GM10847 (cell line): ENCODE measurements around the gene CEP43.

Source experiments
- POLR2A ChIP-seq: IDR thresholded peaks from 2 replicates; pipeline ENCODE4 v1.6.1; 2011; ENCODE audit not compliant: insufficient read length; ENCODE audit errors: extremely low read depth

Gene CEP43

DNA sequence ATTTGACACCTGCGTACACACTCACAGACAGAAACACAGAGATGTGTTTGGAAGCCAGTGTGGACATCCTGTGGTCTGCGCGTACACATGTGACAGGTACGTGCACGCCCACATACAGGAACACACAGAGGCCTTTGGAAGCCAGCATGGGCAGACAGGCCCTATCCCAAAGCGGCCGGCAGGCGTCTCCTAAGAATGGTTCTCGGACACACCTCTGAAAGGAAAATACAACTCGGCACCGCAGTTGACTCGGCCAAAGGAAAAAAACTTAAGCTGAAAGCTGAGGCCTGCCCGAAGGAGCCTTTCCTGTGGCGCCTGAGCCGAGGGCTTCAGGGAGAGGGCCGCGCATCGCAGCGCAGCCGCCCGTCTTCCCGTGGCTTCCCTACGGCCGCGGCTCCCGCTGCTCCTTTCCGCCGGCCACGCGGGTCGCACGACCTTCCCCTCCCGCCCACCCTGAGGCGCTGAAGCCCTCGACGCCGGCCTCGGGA, 1.4 kb upstream of the CEP43 start:
- TF ChIP-seq POLR2A: no peak

GRCh38 chr6:166998256-166999144, 697 bp upstream of the CEP43 start:
- TF ChIP-seq POLR2A: peak; percentile 37

GRCh38 chr6:166999884-167000253, 672 bp downstream of the CEP43 start:
- no peak for TF ChIP-seq POLR2A

DNA sequence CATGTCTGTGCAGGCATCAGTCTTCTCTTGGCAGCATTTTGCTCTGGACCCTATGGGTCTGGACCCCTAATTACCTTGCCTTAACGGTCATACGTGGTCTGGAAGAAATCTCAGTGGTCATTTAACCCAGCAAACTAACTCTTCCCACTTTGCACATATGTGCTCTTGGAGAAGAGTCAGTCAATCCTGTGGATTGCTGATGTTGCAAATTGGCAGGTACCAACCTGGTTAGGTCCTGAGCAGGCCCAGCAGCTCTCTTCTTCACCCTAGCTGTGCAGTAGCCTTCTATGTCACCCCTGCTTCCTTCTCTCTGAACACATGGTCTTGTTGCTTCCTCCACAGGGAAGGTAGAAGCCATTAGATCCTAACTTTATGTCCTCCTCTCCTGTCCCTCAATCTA, 1.6 kb downstream of the CEP43 start:
- TF ChIP-seq POLR2A: no peak

DNA sequence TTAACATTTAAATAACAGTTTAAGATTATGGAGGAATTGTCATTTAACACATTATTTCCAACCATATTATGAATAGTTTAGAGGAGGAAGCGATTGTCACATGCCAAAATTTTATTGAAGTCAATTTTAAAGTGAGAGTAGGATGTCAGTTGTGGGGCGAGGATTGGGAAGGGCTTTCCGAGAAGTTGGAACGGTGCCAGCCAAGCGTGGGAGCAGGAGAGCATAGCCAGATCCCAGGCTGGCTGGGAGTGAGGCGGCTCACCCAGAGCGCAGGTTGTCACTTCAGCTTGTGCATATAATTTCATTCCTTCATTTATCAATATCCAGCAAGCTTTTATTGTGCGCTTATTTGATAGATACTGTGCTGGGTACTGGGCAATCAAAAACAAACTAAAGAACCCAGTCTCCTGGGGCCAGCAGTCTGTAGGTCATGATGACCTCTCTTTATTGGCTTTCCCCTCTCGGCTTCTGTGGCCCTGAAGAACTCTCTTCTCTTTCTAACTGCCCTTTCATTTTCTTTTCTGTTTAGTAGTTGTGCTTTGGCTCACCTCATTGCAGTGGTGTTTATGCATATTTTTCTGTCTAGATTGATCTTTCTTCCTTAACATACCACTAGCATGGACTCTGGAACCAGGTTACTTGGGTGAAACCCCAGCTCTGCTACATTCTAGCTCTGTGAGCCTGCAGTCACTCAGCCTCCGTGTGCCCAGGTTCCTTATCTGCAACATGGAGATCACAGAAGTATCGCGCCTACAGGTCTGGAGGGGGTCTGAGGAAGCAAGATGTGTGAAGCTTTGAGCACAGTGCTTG, 6.4 kb downstream of the CEP43 start:
- TF ChIP-seq POLR2A: no peak

GRCh38 chr6:167007985-167008384, 8.8 kb downstream of the CEP43 start:
- no peak for TF ChIP-seq POLR2A

- no peak for TF ChIP-seq POLR2A
These were observed 13.9 kb downstream of the CEP43 start for GRCh38 chr6:167013067-167013466.

GRCh38 chr6:167013946-167014345, 14.7 kb downstream of the CEP43 start:
- no peak for TF ChIP-seq POLR2A

GRCh38 chr6:167015302-167015701, 16.1 kb downstream of the CEP43 start:
- no peak for TF ChIP-seq POLR2A

DNA sequence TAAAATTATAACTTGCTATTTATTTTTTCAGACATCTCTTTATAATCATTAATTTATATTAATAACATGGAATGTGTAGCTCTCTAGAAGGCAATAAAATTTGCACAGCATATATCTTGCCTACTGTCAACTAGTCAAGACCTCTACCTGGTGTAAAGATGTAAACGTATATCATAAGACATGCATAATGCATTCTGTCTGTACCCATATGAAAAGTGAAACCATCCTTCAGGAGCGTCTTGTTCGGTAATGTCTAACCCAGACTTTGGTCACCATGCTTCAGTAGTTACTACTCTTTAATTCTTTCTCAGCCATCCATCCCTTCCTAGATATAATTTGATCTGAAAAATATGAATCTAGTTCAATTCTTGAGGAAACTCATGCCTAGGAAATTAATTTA, 21.0 kb downstream of the CEP43 start:
- no peak for TF ChIP-seq POLR2A

GRCh38 chr6:167027308-167027707, 28.1 kb downstream of the CEP43 start:
- TF ChIP-seq POLR2A: no peak

- no peak for TF ChIP-seq POLR2A
These were observed 28.6 kb downstream of the CEP43 start for GRCh38 chr6:167027772-167028171.

- no peak for TF ChIP-seq POLR2A
These were observed 31.2 kb downstream of the CEP43 start for GRCh38 chr6:167030222-167031072.

GRCh38 chr6:167031082-167031709, 32.0 kb downstream of the CEP43 start:
- TF ChIP-seq POLR2A: no peak

DNA sequence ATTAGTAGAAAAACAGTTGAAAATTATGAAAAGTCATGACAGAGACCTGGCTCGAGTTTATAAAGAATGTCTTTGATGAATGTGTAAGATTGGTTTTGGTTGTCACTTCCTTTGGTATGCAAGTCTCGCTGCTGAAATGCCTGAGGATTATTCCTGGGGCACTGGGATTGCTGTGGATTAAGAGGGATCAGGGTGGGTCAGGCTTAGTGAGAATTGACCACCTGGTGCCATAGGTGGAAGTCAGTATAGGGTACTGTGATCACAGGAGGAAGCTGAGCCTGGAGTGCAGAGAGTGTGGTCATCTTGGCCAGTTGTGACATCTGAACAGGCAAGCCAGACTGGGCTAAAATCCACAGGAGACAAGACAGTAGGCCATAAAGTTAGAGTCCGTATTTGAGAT, 34.9 kb downstream of the CEP43 start:
- TF ChIP-seq POLR2A: no peak
